GM12878 (cell line): ENCODE measurements around the gene NPM1. TPM values are rescaled to one million over a fixed set of nuclear protein-coding genes. Genes with fewer than 3 reads are reported as not detected.

Experiments
- BCLAF1 ChIP-seq: fragments of 450-650 bp; IDR thresholded peaks from 2 replicates; pipeline ENCODE4 v1.6.1; 2017; ENCODE audit warnings: antibody characterized with exemption, mild to moderate bottlenecking, moderate library complexity
- KAT2A ChIP-seq: conservative IDR thresholded peaks from 2 replicates; pipeline ENCODE4 v1.6.1; 2011; ENCODE audit warnings: low read depth, low read length; ENCODE audit not compliant: control insufficient read depth
- MEF2B ChIP-seq: fragments of 450-650 bp; IDR thresholded peaks from 2 replicates; pipeline ENCODE4 v1.6.1; 2018; ENCODE audit warnings: mild to moderate bottlenecking, moderate library complexity; ENCODE audit not compliant: partially characterized antibody, poor library complexity, severe bottlenecking
- ZNF207 ChIP-seq: fragments of 450-650 bp; IDR thresholded peaks from 2 replicates; pipeline ENCODE4 v1.6.1; 2014; ENCODE audit warnings: antibody characterized with exemption, mild to moderate bottlenecking, borderline replicate concordance
- polyA plus RNA-seq, 11 experiments: library from polyadenylated mRNA; depleted of rRNA in 4 of 11; unstranded in 6 of 11; stranded (reverse) in 5 of 11; fragments of >200 nt; fragmentation: Nextera tagmentation in 4 of 11; fragmentation: Illumina TruSeq in 1 of 11; extraction: Ambion mirVana in 4 of 11; extraction: Trizol in 1 of 11; gene quantifications; 1 replicate in 1 of 11; 2 replicates in 10 of 11; pipeline versions ENCODE4 v1.2.1 to v1.2.3, GENCODE V29; 2011 to 2016; ENCODE audit warnings: inconsistent platforms in 2 of 11, missing spikeins in 2 of 11, low read depth in 1 of 11
- total RNA-seq, 4 experiments: library from RNA; depleted of rRNA in 3 of 4; stranded (reverse); fragments of >200 nt in 3 of 4; fragmentation: Illumina TruSeq in 1 of 4; extraction: Trizol in 1 of 4; gene quantifications; 2 replicates each; pipeline versions ENCODE4 v1.2.1 to v1.2.3, GENCODE V29; 2013 to 2021
- TF ChIP-seq, protein P1 (sequence below): fragments of 450-650 bp; IDR thresholded peaks from 2 replicates; pipeline ENCODE4 v1.6.1; 2017; ENCODE audit warnings: mild to moderate bottlenecking, moderate library complexity

The NPM1 gene
- total and polyA plus RNA-seq, 10 of the 15 experiments (the other 5 are each of a cell fraction or from before 2014, with no cell fraction given) = 1,843 to 5,466 (median 2,866) TPM

- TF ChIP-seq MEF2B (no peak), ZNF207 (no peak), KAT2A (no peak), BCLAF1 (no peak)
- TF ChIP-seq, protein P1, sequence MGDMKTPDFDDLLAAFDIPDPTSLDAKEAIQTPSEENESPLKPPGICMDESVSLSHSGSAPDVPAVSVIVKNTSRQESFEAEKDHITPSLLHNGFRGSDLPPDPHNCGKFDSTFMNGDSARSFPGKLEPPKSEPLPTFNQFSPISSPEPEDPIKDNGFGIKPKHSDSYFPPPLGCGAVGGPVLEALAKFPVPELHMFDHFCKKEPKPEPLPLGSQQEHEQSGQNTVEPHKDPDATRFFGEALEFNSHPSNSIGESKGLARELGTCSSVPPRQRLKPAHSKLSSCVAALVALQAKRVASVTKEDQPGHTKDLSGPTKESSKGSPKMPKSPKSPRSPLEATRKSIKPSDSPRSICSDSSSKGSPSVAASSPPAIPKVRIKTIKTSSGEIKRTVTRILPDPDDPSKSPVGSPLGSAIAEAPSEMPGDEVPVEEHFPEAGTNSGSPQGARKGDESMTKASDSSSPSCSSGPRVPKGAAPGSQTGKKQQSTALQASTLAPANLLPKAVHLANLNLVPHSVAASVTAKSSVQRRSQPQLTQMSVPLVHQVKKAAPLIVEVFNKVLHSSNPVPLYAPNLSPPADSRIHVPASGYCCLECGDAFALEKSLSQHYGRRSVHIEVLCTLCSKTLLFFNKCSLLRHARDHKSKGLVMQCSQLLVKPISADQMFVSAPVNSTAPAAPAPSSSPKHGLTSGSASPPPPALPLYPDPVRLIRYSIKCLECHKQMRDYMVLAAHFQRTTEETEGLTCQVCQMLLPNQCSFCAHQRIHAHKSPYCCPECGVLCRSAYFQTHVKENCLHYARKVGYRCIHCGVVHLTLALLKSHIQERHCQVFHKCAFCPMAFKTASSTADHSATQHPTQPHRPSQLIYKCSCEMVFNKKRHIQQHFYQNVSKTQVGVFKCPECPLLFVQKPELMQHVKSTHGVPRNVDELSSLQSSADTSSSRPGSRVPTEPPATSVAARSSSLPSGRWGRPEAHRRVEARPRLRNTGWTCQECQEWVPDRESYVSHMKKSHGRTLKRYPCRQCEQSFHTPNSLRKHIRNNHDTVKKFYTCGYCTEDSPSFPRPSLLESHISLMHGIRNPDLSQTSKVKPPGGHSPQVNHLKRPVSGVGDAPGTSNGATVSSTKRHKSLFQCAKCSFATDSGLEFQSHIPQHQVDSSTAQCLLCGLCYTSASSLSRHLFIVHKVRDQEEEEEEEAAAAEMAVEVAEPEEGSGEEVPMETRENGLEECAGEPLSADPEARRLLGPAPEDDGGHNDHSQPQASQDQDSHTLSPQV = no peak
Observed at GRCh38 chr5:171342362-171343111, 45.1 kb upstream of the NPM1 start (continued).
